GM19025 (cell line): Measurements from ENCODE around the gene MMP24OS.

Source experiments
- ATAC-seq: cut with Tn5 transposase; IDR thresholded peaks from one replicate; pipeline ENCODE4 v1.9.1; 2021; ENCODE audit warnings: mild to moderate bottlenecking, low read depth, moderate library complexity; ENCODE audit not compliant: unreplicated experiment

The MMP24OS gene

DNA sequence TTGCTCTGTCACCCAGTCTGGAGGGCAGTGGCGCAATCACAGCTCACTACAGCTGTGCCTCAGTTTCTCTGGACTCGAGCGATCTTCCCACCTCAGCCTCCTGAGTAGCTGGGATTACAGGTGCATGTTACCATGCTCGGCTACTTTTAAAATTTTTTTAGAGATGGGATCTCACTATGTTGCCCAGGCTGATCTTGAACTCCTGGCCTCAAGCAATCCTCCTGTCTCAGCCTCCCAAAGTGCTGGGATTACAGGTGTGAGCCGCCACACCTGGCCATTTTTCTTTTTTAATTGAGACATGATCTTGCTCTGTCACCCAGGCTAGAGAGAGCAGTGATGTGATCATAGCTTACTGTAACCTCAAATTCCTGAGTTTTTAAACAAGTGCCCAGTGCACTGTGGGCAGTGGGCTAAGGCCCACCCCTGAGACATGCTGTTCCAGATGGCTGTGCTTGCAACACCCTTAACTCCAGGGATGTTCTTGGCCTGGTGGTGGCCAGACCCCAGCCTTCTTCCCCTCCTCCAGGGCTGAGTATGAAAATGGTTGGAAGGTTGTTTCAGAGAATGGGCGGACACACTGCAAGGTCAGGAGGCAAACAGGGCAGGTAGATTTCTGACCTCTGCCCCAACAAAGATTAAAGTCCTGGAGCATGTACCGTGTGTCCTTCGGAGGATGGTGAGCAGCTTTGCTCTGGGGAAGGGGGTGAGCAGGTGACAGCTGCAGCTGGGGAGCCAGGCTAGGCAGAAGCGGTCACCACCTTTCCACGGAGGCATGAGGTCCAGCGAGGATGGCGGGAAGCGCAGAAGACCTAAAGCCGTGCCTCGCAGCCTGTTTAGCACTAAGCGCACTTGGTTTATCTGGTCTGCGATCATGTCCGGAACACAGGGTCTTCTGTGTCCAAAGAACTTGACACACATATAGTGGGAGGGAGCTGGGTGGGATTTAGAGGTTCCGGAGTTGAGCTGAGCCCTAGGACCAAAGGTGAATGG, 15.7 kb upstream of the MMP24OS start:
- no peak for ATAC-seq

DNA sequence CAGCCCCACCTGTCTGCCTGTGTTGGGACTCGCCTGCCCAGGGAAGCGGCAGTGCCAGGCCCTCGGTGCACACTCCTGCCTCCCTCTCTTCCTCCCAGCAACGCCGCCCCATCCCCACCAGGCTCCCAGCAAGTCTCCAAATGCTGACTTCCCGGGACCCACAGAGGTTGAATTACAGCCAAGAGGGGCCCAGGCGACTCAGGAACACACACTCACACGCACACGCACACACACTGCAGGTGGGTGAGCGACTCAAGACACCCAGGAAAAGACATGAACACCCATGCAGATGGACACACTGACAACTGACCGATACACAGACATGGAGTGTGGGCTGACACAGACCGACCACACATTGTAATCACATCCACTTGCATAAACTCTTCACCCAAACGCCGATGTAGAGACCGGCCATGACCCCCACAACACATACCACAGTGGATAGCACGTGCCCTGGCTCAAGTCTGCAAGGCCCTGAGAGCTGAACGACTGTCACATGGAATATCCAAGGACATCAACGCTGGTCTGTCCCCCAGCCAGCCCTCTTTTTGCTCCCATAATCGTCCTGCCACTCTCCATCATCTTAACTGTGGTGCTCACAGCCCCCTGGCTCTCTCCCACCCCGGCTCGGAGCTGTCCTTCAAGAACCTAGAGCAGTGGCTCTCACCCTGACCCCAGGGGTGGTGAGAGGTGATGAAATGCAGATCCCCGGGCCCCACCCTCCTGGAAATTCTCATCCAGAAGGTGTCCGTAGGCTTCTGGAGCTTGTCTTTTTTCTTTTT, 14.8 kb upstream of the MMP24OS start:
- ATAC-seq = no peak

DNA sequence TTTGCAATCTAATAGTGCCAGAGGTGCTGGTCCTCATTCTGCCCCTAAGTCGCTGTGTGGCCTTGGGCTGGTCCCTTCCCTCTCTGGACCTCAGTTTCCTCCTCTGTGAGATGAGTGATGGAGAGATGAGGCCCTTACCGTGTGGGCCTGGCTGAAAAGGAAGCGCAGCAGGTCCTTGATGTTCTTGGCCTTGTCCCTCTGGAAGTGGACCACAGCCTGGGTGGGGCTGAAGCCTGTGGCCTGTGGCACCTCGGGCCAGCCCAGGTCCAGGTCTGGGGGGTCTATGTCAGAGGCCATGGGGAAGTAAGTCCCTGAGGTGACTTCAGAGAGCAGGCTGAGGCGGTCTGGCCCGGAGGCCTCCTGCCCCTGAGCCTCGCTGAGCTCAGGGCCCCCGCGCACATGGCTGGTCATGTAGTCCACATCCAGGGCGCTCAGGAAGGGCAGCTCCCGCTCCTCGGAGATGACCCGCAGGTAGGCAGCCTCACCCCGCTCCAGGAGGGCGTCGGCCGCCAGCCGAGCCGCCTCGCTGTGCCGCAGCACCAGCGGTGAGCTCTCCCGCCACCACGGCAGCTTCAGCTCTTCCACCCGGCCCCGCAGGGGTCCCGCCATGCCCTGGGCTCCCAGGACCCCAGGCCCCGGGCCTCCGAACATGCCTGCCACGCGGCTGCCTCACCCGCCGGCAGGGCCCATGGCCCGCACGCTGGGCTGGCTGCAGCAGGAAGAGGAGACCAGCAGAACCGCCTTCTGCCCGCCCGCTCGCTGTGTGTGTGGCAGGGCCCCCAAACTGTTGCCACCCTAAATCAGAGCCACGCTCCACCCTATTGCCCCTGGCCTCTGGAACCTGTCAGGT, 14.0 kb upstream of the MMP24OS start, which contains the start of gene FAM83C:
Gene FAM83C (minus strand): TSS at position 772 of the 850 bp plus-strand sequence. CDS start 121 bp downstream, at position 651.
- ATAC-seq = no peak

DNA sequence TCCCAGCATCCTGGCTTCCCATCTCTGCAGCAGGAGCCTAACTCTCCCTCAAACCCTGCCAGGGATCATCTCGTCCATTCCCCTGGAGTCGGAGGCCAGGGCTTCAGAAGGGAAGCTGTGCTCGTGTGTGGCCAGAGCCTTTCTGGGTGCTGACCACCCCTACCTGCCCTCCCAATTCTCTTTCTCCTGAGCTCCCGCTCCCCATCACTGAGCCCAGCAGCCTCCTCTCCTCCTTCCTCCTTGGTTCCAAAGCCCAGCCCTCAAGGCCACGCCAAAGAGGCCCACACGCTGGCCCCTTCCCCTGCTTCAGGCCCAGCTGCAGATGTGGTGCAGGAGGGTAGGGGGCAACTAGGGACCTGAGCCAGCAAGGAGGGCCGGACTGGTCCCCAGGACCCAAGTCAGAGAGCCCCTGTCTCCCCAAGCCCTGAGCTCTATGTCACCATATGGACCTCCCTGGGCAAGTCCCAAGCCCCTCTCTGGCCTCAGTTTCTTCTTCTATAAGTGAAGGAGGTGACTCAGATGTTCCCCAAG, 13.0 kb upstream of the MMP24OS start:
- no peak for ATAC-seq

DNA sequence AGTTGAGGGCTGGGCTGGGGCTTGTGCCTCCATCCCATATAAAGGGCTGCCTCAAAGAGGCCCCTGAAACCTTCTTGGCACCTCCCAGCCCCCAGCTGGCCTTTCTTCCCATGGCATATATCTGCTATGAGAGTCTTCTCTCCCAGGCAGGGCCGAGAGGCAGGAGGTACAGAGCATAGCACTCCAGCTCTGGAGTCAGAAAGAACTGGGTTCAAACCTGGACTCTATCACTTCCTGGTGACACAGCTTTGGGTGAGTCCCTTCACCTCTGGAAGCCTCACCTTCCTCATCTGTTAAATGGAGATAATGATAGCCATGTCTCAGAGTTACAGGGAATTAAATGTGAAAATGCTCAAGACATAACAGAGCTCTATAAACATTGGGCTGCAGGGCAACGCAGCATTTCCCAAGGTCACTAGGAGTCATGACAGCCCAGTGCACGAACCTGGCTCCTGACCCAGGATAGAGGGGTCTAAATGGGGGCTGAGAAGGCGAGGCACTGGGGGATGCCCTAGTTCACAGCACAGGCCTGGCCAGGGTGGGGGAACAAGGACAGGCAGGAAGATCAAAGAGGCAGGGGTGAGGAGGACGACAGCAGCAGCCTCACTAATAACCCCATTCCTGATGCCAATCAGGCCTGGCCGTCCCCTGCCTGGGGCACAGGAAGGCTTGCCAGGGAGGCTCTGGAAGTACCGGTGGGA, 12.4 kb upstream of the MMP24OS start:
- ATAC-seq = no peak

DNA sequence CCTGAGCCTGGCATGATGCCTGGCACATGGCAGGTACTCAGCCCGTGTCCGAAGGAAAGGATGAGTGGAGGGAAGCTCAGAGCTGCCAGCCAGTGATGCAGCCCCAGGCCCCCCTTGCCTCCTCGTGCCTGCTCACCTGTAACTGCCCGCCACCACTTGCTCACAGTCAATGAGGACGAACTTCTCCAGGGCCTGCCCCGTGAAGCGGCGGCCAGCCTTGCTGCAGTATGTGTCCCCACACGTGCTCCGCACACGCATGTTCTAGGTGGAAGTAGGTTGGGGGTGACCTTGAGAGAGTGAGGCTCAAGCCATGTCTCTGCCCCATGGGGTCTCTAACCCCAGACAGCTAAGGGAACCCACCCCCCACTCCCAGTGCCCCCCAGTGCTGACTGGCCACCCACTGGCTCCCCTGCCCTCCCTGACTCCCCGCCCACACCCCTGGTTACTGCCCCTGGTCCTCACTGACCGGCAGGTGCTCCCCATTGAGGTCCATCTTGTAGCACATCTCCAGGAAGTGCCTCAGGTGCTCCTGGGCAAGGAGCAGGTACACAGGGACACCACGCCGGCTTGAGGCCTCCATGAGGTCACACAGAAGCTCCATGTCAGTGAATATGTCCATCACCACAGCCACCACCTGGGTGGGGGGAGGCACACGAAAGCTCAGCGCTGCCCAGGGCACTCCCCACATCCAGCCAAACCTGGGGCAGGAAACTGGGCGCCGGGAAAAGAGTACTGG, 10.6 kb upstream of the MMP24OS start:
- ATAC-seq = no peak

DNA sequence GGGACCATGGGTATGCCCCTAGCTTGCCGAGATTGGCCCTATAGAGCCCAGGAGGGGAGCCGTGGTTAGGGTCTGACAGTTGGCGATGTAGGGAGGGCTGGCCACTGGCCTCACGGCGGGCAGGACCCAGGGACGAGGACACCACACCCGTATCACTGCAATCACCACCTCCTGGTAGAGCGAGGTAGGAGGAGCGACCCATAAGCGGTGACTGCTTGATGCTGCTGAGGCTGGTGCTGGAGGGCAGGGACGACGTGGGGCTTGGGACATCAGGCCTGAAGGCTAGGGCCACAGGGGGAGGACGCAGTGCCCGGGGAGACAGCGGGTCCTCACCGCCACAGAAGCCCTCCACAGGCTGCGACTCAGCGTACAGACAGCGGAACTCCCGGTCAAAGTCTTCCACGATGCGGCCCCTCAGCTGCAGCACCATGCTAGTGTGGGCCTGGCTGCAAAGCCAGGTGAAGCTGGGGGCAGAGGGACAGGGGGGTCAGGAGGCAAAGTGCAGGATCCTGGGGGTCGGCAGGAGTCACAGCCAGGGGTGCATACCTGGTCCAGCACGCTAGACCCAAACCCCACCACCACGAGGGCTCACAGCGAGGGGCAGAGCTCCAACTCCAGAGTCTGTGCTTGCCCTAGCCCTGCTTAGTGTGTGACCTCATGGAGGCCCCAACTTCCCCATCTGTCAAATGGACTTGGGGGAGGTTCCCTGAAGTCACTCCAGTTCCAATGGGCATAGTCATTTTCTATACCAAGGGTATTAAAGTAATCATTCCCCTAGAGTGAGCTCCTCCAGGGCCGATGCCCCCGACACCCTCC, 9.8 kb upstream of the MMP24OS start:
- no peak for ATAC-seq

DNA sequence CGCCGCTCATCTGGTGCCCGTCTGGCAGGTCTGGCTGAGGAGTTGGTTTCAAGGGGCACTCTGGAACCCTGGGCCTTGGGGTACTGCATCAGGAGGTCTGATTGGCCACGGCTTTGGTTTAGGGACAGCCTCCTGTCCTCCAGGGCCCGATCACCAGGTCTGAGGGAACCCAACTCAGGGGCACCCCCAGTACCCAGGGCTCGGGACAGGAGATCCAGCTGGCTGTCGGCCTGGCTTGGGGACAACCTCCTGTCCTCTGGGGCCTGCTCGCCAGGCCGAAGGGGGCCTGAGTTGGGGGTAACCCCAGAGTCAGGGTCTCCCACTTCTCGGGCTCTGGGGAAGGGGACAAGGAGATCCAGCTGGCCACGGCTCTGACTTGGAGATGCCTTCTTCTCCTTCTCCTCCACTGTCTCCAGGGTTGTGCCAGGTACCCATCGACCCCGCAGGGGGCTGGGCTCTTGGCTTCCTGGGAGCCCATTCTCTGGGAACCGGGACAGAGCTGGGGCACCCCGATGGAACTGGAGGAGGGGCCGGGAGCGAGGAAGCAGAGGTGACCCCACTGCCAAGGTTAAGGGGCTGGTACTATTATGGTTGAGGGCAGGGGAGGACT, 9.1 kb upstream of the MMP24OS start:
- ATAC-seq = no peak

DNA sequence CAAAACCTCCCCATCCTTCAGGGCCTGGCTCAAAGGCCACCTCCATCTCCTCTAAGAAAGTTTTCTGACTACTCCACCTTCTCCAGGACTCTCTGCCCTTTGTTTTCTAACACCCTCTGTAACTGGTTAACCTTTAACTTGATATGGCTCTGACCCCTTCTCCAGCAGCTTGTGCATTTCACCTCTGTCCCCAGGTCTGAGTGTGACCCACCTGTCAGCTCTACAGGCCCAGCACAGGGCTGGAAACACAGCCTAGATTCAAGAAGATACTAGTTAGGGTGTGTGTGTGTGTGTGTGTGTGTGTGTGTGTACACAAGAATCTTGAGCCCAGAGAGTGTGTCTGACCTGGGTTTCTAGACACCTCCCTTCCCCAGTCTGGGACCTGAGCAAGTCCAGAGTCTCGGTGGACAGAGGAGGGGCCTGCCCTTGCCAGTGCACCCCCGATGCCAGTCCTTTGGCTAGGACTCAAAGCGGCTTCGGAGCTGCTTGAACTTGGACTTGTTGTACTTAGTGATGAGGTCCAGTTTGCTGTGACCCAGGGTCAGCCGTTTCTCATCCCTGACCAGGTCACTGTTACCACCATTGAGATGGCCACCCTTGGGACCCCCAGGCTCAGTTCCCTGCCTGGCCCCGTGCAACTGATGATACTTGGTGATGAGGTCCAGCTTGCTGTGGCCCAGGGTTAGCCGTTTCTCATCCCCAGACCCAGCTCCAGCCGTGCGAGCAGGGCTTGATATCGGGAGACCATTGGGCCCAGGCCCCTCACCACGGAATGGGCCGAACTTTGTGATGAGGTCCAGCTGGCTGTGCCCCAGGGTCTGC, 8.4 kb upstream of the MMP24OS start:
- no peak for ATAC-seq

DNA sequence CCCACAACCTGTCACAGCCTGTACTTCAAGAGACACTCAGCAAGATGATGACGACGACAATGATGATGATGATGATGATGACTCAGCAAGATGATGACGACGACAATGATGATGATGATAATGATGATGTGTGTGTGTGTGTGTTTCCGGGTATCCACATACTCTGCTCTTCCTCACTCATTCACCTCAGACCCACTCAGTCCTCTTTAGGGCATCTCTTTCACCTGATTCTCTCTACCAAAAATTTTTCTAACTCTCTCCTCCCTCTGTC, 7.8 kb upstream of the MMP24OS start:
- ATAC-seq = no peak

DNA sequence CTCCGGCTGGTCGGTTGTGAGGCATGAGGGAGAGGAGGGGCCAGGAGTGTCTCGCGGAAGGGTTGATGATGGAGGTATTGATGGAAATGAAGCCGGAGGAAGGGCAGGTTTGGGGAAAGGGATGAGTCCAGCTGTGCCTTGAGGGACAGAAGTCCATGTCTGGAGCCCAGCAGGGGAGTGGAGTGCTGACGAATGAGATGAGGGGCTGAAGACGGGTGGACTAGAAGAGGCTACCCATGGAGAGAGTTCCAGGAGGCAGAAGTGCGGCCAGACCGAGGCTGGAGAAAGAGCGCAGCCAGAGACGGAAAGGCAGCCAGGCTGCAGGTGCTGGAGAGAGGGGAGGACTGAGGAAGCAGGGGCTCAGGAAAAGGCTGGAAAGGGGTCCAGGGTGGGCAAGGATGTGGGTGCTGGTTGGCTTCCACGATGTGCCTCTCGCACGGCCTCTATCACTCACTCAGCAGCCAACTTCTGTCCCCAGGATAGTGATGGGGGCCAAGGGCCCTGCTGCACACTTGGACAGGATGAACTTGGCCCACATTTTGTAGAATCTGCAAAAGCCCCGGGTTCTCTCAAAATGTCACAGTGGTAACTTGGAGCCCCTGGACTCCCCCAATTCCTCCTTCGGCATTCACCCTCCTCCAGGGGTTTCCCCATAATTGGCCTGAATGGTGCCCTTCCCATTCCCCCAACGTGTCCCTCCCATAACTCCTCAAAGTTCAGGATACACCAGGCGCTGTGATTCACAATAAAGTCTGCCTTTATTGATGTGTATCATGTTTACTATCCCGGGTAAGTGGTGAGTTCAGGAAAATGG, 7.3 kb upstream of the MMP24OS start:
- no peak for ATAC-seq

DNA sequence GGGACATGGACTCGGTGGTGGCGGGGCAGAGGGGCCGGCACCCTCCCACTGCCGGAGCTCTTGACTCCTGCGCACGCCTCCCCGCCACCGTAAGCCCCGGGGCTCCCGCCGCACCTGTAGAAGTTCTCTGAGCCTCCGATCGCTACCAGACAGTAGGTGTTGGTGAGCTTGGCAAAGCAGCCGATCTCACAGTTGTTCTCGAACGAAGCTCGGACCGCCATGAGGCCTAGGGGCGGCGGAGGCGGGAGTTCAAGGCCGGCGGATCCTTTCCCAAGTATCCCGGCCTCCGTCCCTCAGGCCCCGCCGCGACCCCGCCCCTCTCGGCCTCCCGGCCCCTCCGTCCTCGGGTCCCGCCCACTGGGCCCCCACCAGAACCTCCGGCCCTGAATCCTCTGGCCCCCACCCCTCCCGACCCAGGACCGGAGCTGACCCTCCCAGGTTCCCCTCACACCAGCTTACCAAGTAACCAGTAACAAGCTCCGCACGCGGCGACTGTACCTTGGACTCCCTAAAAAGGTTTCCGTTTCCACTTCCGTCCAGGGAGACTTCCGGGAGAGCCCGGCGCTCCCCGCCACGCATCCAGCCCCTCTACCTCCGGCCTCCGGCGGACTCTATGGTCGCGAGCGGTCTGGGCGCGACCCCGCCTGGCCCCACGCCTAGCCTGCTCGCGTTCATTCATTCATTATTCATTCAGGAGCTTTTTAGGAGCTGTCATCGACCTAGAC, 6.5 kb upstream of the MMP24OS start, which contains the start of gene EIF6:
Gene EIF6 (minus strand): TSS at position 506 of the 725 bp plus-strand sequence. CDS start 285 bp downstream, at position 221.
- peak; percentile 85 for ATAC-seq

DNA sequence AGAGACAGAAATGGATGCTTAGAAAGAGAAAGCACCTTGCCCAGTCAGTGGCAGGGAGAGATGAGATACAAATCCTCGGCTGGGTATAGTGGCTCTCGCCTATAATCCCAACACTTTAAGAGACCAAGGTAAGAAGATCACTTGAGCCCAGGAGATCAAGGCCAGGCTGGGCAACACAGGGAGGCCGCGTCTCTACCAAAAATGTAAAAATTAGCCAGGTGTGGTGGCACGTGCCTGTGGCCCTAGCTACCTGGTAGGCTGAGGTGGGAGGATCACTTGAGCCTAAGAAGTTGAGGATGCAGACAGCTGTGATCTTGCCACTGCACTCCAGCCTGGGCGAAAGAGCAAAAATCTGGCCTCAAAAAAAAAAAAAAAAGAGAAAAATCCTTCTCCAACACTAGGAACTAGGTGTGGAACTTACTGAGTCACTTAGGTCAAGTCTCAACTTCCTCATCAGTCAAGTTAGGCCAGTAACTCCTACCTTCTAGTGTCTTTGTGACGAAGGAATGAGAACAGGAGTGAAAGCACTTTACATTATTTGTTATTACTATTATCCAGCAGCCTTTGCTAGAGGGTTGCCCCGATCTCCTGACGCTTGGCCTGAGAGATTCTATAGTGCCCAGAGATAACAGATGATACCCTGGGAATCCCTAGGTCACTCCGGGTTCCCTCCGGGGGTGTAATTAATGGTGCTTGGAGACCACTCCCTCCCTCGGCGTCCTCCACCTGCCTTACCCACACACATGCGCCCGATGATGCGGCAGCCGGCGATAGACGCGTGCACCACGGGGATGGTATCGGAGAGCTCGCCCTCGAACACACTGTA, 5.7 kb upstream of the MMP24OS start:
- no peak for ATAC-seq

DNA sequence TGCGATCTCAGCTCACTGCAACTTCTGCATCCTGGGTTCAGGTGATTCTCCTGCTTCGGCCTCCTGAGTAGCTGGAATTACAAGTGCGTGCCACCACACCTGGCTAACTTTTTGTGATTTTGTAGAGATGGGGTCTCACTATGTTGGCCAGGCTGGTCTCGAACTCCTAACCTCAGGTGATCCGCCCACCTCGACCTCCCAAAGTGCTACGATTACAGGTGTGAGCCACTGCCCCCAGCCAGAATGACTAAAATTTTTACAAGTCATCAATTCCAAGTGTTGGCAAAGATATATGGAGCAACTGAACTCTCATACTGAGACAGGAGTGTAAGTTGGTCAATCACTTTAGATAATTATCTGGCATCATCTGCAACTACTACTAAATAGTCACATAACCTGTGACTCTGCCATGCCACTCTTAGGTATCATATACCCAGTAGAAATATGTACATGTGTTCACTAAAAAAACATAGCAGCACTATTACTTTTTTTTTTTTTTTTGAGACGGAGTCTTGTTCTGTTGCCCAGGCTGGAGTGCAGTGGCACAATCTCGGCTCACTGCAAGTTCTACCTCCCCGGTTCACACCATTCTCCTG, 3.7 kb upstream of the MMP24OS start:
- no peak for ATAC-seq
